ENCODE data around the gene NRL. TPM values are rescaled to one million over a fixed set of nuclear protein-coding genes. Genes with fewer than 3 reads are reported as not detected.

The NRL gene
- total and polyA plus RNA-seq, 9 of the 15 experiments (the other 6 are each of a cell fraction or from before 2014, with no cell fraction given): 0.07 to 2.7 (median 1.4) TPM; not detected in 1

- in situ Hi-C loops (cut with MboI) (no loop called here), intact Hi-C loops (cut with micrococcal nuclease) (no loop called here)
- Histone ChIP-seq H3K4me1 (replicated peaks in 1 of 2; ENCODE audit: control insufficient read depth in 2 of 2, insufficient read depth in 2 of 2, low read length in 2 of 2) (peaks cover 6 to 22% of the 10 kb centered on the region in 2 experiments; a peak in 4 of 5 replicates), H4K20me1 (replicated peaks; ENCODE audit: control insufficient read depth, insufficient read depth, low read length) (no peaks in the 10 kb centered on the region), H3K27ac (ENCODE audit: extremely low read depth, low read depth, low read length) (no peak overlapping the region), H2AFZ (ENCODE audit: low read depth, low read length) (no peak overlapping the region), H3K9ac (ENCODE audit: insufficient read depth in 1 of 2, low read depth in 2 of 2, low read length in 2 of 2) (no peak overlapping the region), H3K9me3 (replicated peaks; ENCODE audit: control insufficient read depth, insufficient read depth, low read depth, low read length) (no peaks in the 10 kb centered on the region), H3K9me1 (ENCODE audit: control insufficient read depth, insufficient read depth, low read length) (no peaks in the 10 kb centered on the region), H3K4me3 (no peak overlapping the region), H3K27me3 (ENCODE audit: control insufficient read depth in 2 of 2, insufficient read depth in 2 of 2, low read length in 2 of 2) (no peaks in the 10 kb centered on the region), H3K4me2 (ENCODE audit: insufficient read depth, low read length) (no peak overlapping the region), H3K36me3 (ENCODE audit: control insufficient read depth, insufficient read depth, low read length) (peaks cover 8% of the 10 kb centered on the region; the same call in 2 of the 3 replicates), H3K79me2 (ENCODE audit: control insufficient read depth, insufficient read depth, low read length) (no peaks in the 10 kb centered on the region)
- ATAC-seq (no peak), DNase-seq (ENCODE audit: extremely low read depth in 1 of 4, low spot score in 3 of 4) (no peak), FAIRE-seq (no peak)
- BruUV-seq (replicated peaks): no TSS peak
- TF ChIP-seq PHF21A (IDR thresholded peaks at IDR 0.05; ENCODE audit: borderline replicate concordance, low read depth): no peak
- no peak for TF ChIP-seq PRPF4 (IDR thresholded peaks at IDR 0.05; ENCODE audit: insufficient read depth, low read depth, low read length, poor library complexity, severe bottlenecking)
- no peak for TF ChIP-seq SRSF3 (IDR thresholded peaks at IDR 0.05; ENCODE audit: insufficient read depth, low read length)
- TF ChIP-seq ARHGAP35 (IDR thresholded peaks at IDR 0.05; ENCODE audit: partially characterized antibody): no peak
- no peak for TF ChIP-seq SRF (CRISPR knock-in tag; IDR thresholded peaks at IDR 0.05)
- TF ChIP-seq TSC22D4 (tag; IDR thresholded peaks at IDR 0.05): no peak
- TF ChIP-seq MEIS2 (IDR thresholded peaks at IDR 0.05; ENCODE audit: partially characterized antibody): no peak
- TF ChIP-seq ADNP (tag; IDR thresholded peaks at IDR 0.05): no peak
- WGBS (ENCODE audit: insufficient coverage, low coverage, missing lambda C conversion rate): 50% methylated on average over 2 of the region's 2 CpGs
- CTCF ChIA-PET (ENCODE audit: low intra/inter-chr PET ratio): no interaction called here
- POLR2A ChIA-PET: interaction anchor here (4.2 kb wide), 1 partner anchor 12 kb away, joined by 38 read pairs; the partner anchor contains the start of genes DCAF11 and NRL
These were observed 12.9 kb upstream of the NRL start for GRCh38 chr14:24127673-24128072.
